GM10266 (cell line): Measurements from ENCODE around the gene ATP1A2.
"Not testable (repeated sequence)": the region's sequence is repeated elsewhere in the genome, so short reads cannot be mapped to it uniquely, and the experiment has no call there.

Experiments used
- DNase-seq: peaks from one replicate; pipeline ENCODE4 v3.0.0; 2012; ENCODE audit errors: extremely low spot score
- TF ChIP-seq, protein P1 (sequence below): IDR thresholded peaks from 2 replicates; pipeline ENCODE4 v1.5.1; 2012; ENCODE audit warnings: mild to moderate bottlenecking, low read depth; ENCODE audit not compliant: control insufficient read depth, insufficient read depth; ENCODE audit errors: missing control alignments

The ATP1A2 gene

DNA sequence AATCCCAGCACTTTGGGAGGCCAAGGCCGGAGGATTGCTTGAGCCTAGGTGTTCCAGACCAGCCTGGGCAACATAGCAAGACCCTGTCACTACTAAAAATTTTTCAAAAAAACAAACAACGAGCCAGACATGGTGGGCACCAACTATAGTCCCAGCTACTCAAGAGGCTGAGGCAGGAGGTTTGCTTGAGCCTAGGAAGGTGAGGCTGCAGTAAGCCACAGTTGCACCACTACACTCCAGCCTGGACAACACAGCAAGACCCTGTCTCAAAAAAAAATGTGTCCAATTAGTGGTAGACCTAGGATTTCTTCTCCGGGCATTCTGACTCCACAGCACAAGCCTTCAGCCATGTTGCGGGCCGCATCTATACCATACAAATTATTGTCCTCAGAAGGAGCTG is 10.4 kb upstream of the ATP1A2 start:
- DNase-seq = no peak
- TF ChIP-seq, protein P1, sequence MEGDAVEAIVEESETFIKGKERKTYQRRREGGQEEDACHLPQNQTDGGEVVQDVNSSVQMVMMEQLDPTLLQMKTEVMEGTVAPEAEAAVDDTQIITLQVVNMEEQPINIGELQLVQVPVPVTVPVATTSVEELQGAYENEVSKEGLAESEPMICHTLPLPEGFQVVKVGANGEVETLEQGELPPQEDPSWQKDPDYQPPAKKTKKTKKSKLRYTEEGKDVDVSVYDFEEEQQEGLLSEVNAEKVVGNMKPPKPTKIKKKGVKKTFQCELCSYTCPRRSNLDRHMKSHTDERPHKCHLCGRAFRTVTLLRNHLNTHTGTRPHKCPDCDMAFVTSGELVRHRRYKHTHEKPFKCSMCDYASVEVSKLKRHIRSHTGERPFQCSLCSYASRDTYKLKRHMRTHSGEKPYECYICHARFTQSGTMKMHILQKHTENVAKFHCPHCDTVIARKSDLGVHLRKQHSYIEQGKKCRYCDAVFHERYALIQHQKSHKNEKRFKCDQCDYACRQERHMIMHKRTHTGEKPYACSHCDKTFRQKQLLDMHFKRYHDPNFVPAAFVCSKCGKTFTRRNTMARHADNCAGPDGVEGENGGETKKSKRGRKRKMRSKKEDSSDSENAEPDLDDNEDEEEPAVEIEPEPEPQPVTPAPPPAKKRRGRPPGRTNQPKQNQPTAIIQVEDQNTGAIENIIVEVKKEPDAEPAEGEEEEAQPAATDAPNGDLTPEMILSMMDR = no peak

DNA sequence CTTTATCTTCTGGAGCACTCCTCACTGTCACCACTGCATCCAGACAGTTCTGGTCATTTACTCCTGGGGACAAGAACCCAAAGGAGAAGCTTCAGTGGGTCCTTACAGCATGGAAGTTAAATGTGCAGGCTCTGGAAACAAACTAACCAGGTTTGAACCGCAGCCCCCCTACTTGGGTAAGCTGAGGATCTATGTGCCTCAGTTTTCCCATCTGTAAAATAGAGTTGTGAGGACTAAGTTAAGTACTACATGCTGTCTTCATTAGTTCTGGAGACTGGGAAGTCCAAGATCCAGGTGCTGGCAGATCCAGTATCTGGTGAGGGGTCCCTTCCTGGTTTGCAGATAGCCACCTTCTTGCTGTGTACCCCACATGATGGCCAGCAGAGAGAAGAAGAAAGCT is 8.0 kb upstream of the ATP1A2 start:
- DNase-seq = no peak
- TF ChIP-seq, protein P1 = no peak

DNA sequence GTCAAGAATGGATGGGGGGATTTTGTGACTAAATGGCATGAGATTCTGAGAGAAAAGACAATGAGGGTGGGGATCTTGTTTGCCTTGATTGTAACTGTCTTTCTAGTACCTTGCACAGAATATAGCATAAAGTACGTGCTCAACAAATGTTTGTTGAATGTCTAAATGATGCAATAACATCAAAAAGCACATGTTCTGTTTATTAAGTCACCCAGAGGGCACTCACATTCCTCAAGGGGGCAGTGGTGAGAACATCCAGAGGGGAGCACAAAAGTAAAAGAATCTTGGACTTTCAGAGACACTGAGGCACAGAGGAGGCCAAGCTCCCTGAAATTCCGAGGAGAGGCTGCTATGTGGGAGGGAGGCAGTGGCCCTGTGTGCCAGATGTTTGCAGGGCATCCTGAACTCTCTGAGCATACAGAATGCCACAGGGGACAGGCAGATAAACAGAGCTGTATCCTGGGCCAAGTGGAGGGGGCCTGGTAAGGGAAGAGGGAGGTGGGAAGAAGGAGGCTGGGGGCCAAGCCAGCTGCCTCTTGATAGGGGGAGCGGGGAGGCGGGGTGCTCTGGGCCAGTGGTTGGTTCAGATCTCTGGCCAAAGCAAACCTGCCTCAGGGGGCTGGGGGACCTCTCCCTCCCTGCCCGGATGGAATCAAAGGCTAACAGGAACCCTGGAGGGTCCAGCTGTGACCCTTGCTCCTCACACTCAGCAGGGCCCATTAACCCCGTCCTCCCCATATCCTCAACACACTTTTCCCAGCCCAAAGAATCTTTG is 6.5 kb upstream of the ATP1A2 start:
- DNase-seq = no peak
- TF ChIP-seq, protein P1 = peak; percentile 59

DNA sequence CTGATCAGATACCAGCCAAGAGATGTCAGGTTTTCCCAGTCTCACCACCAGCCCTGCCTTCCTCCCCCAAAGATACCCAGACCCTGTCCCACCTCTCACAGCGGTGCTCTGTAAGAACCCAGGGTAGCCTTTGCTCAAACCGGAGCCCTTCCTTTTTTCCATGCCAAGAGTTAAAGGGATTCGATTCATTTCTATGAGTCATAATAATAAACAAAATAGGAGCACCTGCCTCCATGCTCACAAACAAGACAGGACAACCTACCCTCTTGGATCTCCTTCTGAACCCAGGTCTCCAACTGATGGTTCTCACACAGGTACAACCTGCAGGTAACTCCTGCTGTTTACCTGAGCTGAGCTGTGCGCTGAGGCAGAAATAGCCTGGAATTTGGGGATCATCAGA is 5.9 kb upstream of the ATP1A2 start:
- no peak for DNase-seq
- TF ChIP-seq, protein P1 = no peak

DNA sequence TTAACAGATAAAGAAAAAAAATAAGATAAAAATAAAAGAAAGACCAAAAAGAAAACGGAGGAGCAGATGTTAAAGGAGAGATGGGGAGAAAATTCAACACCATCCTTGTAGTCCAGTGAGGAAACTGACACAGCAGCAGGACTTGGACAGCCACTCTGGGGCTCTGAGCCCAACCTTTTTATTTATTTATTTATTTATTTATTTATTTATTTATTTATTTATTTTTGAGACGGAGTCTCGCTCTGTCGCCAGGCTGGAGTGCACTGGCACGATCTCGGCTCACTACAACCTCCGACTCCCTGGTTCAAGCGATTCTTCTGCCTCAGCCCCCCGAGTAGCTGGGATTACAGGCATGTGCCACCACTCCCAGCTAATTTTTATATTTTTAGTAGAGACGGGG is 4.1 kb upstream of the ATP1A2 start:
- not testable (repeated sequence) for DNase-seq

DNA sequence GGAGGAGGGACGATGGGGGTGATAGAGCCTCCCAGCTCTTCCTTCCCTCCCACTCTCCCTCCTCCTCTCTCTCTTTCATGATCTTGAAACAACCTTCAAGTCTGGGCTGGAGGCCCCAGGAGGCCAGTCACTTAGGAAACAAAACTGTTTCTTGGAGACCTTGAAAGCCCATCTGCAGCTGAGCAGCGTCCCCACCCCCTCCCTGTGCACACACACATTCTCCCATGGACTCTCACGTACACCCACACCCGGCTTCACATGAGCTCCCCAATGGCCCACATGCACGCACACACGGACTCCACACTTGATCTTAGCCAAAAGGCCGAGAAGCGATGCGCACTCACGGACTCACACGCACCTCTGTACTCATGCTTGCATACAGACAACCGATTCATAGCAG is 3.2 kb upstream of the ATP1A2 start:
- DNase-seq = no peak
- TF ChIP-seq, protein P1 = no peak

DNA sequence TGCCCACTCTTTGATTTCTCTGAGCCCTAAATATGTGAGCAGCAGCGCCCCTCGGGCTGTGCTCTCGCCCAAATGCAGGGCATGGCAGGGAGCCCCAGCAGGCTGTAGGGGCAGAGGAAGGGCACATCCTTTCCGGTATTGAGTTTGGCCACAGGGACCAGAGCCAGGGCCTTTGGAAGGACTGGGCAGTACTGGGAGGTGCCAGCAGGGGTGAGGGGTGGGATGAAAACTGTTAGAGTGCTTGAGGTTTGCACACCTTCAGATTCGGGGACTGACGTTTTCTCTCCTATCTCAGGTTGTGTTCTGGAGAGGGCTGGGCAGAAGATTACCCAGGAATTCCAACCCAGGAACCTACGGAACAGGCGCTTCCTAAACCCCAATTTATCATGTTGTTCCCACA is 2.2 kb upstream of the ATP1A2 start:
- TF ChIP-seq, protein P1 = no peak
- no peak for DNase-seq

DNA sequence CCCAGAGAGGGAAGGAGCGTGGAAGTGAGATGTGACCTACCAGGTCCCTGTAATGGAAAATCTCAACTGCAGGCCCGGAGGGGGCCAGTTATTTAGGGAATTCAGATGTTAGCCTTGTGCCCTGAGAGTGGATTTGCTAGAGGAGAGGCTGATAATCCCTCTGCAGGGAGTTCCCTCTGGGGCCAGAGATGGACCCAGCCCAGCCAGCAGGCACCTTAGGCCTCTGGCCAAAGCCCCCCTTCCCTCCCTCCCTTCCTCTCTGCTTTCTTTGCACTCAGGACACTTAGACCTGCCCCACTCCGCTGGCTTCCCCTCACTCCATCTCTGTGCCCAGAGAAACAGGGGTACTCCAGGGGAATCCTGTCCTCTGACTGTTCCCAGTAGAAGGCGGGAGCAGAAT is 1.5 kb upstream of the ATP1A2 start:
- no peak for DNase-seq

More for the DNA sequence above, 1.5 kb upstream of the ATP1A2 start:
- TF ChIP-seq, protein P1 = no peak
